Uterus (tissue), 2 donors: Measurements from ENCODE around the gene ARMH4.

Experiments
- POLR2A ChIP-seq, 2 donors: fragments of 450-650 bp; IDR thresholded peaks; one replicate each; pipeline ENCODE4 v1.6.1; 2016; ENCODE audit warnings: antibody characterized with exemption in 2 of 2, mild to moderate bottlenecking in 1 of 2, moderate library complexity in 1 of 2
- TF ChIP-seq, protein P1 (sequence below), 4 experiments: fragments of 200-600 bp in 2 of 4; fragments of 450-650 bp in 2 of 4; sonication (generic) in 2 of 4; IDR thresholded peaks; one replicate each; pipeline ENCODE4 v1.5.1; 2016 to 2019; ENCODE audit warnings: antibody characterized with exemption in 4 of 4, mild to moderate bottlenecking in 2 of 4, moderate library complexity in 1 of 4

DNA sequence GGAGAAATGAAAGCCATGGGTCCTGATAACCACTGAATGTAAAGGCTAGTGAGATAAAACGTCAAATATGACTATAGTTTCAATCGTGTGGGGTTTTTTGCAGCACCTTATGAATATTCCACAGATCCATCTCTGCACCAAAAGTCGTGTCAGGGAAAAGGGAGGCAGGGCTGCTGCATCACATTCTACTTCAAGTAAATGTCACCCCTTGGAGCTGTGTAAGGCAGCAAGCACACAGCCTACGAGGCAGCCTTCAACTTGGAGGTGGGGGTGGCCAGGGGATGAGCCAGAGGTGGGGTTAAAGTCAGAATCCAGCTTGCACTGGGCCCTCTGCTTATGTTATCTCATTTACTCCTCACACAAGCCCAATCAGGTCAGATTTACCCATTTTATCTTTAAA lies 90.4 kb downstream of the ARMH4 start:
- TF ChIP-seq, protein P1, sequence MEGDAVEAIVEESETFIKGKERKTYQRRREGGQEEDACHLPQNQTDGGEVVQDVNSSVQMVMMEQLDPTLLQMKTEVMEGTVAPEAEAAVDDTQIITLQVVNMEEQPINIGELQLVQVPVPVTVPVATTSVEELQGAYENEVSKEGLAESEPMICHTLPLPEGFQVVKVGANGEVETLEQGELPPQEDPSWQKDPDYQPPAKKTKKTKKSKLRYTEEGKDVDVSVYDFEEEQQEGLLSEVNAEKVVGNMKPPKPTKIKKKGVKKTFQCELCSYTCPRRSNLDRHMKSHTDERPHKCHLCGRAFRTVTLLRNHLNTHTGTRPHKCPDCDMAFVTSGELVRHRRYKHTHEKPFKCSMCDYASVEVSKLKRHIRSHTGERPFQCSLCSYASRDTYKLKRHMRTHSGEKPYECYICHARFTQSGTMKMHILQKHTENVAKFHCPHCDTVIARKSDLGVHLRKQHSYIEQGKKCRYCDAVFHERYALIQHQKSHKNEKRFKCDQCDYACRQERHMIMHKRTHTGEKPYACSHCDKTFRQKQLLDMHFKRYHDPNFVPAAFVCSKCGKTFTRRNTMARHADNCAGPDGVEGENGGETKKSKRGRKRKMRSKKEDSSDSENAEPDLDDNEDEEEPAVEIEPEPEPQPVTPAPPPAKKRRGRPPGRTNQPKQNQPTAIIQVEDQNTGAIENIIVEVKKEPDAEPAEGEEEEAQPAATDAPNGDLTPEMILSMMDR (IDR thresholded peaks at IDR 0.05): no peak
- TF ChIP-seq POLR2A (IDR thresholded peaks at IDR 0.05): no peak
